ENCODE data around the gene TM9SF1.

Gene TM9SF1

DNA sequence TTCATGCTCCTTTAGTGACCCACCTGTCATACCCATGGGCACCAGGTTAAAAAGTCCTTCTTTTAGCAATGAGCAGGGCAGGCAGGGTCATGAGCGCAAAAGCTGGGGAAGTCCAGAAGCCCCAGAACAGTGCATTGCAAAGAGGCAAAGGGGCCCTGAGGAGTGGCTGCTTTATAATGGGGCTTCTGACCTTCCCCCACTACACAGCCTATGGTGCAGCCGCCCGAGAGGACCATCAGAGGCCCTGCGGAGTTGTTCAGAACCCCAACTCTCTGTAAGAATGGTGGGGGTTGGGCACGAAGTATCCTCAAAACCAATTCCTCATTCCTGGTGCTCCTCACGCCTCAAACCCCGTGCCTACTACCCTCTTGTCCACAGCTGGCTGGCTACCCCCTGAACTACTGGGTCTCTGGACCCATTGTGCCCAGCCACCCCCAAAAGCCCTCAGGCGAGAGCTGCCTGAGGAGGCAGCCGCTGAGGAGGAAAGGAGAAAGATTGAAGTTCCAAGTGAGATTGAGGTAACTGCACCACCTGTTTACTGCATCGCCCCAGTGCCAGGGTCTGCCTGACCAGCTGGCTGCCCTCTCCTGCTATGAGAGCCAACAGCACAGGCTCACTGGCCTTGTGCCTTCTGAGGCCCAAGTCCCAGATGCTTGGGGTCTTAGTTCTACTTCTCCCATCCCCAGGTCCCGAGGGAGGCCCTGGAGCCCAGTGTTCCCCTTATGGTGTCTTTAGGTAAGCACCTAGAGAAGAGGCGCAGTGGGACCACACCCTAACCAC lies 16.7 kb downstream of the TM9SF1 start:
- no peak for DNase-seq (ENCODE audit: low spot score)
- no peak for TF ChIP-seq CTCF (IDR thresholded peaks at IDR 0.05; ENCODE audit: extremely low read depth, missing control alignments)

DNA sequence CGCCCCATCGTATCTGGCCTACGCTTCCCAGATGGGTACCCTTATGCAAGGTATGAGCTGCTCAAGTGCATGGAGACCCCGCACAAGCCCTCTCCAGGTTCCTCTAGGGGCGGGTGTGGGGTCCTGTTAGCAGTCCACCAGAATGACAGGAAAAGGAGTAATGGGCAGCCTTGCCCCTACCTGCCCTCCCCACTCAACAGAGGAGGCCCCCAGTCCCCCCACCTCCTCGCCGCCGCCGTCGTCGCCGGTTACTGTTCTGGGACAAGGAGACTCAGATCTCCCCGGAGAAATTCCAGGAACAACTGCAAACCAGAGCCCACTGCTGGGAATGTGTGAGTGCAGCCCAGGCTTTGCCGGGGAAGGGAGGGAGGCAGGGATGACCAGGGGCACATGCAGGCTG lies 17.4 kb downstream of the TM9SF1 start:
- no peak for DNase-seq (ENCODE audit: low spot score)
- no peak for TF ChIP-seq CTCF (IDR thresholded peaks at IDR 0.05; ENCODE audit: extremely low read depth, missing control alignments)

DNA sequence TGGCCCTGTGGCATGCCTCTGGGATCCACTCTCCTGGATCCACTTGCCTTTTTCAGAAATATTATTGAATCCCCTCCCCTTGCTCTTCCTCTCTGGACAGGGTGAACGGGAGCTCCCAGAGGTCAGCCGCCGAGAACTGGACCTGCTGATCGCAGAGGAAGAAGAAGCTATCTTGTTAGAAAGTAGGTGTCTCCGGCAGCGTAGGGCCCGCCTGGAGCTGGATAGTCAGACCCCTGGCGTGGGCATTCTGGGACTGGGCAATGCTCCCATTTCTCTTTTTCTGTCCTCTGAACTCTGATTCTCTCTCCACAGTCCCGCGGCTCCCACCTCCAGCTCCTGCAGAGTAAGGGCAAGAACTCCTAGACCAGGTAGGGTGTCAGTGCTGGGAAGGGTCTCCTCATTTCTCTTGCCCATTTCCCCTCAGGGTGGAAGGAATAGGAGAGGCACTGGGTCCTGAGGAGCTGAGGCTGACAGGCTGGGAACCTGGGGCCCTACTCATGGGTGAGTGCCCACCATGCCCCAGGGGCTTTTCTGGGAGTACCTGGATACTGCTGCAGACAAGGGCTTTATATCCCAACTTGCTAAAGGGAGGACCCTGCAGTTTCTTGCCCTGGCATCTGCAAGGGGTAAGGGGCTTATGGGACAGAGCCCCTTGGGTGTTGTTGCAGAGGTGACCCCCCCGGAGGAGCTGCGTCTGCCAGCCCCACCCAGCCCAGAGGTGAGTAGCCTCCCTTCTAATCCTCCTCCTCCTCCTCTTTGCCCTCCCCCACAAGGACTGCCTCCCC lies 18.0 kb downstream of the TM9SF1 start:
- TF ChIP-seq CTCF (IDR thresholded peaks at IDR 0.05; ENCODE audit: extremely low read depth, missing control alignments), result no peak
- no peak for DNase-seq (ENCODE audit: low spot score)

DNA sequence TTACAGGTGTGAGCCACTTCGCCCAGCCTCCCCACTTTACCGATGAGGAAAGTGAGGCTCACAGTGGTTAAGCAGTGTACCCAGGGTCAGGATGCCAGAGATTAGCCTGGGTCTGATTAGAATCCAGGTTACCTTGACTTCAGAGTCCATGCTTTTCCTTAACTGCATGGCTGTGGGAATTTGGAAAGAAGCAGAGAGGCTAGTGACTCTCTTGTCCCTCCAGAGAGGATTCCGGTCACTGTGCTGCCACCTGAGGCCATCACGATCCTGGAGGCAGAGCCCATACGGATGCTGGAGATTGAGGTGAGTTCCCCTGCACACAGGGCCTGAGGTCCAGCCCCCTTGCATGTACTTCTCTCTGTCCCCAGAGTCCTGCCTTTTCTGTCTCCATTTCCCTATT lies 18.6 kb downstream of the TM9SF1 start:
- no peak for TF ChIP-seq CTCF (IDR thresholded peaks at IDR 0.05; ENCODE audit: extremely low read depth, missing control alignments)

DNA sequence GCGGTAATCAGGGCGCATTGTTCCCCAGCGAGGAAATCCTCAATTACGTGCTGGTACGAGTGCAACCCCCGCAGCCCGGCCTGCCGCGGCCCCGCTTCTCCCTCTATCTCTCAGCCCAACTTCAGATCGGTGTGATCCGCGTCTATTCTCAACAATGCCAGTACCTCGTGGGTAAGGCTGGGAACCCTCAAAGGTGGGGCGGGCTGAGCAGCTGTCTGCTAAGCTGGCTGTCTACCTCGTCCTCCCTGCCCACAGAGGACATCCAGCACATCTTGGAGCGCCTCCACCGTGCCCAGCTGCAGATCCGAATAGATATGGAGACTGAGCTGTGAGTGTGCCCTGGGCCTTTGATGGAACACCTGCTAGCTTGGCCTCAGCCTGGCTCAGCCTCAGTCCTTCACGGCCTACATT lies 22.4 kb downstream of the TM9SF1 start:
- no peak for TF ChIP-seq CTCF (IDR thresholded peaks at IDR 0.05; ENCODE audit: extremely low read depth, missing control alignments)
- no peak for DNase-seq (ENCODE audit: low spot score)

More for the DNA sequence above, 18.6 kb downstream of the TM9SF1 start:
- DNase-seq (ENCODE audit: low spot score), result no peak

DNA sequence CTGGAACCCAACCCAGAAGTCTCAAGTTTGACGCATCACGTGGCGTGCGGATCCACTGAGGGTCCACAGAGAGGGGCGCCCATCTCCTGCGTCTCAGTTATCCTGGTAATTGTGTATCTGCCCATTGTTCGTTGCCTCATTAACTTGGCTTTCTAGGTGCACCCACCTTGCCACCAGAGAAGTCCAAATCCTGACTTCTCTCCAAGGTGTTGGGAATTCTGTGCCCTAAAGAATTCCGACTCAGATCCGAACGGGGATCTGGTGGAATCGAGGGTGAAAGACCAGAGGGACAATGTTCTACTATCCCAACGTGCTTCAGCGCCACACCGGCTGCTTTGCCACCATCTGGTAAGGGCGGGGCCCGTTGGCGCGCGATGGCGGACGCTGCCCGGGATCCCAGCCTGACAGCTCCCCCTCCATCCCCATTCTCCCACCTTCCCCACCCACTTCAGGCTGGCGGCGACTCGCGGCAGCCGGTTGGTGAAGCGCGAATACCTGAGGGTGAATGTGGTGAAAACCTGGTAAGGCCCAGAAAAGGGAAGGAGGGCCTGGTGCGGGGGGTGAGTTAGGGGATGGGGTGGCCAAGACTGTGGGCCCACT lies 22.9 kb downstream of the TM9SF1 start:
- no peak for DNase-seq (ENCODE audit: low spot score)
- no peak for TF ChIP-seq CTCF (IDR thresholded peaks at IDR 0.05; ENCODE audit: extremely low read depth, missing control alignments)

All from GM20000 (cell line).